HS-27A (cell line): ENCODE data around the gene EDIL3.

Experiments used
- DNase-seq: peaks from one replicate; pipeline ENCODE4 v3.0.0-alpha.2; 2012; ENCODE audit warnings: low read depth, missing footprints

The EDIL3 gene

DNA sequence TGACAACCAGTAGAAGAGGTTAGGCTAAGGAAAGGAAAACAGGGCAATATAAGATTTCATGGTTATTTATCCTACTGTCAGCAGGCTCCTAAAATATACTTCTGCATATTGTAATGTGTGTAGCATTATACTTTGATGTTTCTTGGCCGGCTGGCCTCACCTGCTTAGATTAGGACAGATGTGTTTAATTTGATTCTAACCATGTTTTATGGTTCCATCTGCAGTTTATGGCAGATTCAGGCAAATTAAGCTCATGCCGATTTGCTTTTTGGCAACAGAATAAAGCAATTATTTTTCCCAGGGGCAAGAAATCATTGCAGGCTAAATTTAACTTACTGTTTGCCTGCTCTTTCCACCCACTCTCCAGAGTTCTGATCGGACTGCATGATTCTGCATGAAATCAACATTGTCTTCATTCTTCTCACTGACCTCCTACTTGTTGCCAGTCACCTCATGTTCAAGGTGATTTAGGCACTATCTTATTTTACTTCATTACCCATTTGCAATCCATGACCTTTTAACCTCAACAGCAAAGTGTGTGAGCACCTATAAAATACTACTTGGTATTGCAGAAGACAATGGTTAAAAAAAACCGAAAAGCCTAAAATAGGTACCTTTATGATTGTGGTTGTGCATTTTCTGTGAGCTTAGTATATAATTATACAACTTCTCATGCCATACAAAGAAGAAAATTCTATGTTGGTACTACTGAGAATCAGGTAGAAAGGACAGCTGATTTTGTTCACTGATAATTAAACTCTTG, 125.2 kb downstream of the EDIL3 start:
- no peak for DNase-seq

GRCh38 chr5:84257061-84257460, 127.6 kb downstream of the EDIL3 start:
- DNase-seq, result no peak

DNA sequence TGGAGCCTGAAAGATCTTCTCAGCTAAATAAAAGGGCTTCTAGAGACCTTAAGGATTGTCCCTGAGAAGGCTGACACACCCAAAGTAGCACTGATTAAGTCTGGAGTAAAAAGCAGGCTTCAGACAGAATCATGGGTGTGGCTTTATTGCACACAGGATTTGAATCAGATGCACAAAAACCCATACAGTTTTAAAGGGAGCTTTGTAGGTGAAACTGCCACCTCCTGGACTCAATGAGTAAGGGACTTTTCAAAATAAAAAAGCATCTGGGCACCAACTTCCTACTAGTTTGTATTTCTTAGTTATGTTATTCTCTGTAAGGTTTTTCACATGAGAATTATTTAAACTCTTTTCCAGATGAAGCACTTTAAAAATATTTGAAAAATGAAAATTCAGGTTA, 129.4 kb downstream of the EDIL3 start:
- DNase-seq, result no peak

GRCh38 chr5:84253946-84254345, 130.7 kb downstream of the EDIL3 start:
- no peak for DNase-seq

- DNase-seq, result no peak
These were observed 133.2 kb downstream of the EDIL3 start for GRCh38 chr5:84251503-84251902.

- DNase-seq, result peak; percentile 77
These were observed 134.6 kb downstream of the EDIL3 start for GRCh38 chr5:84249918-84250630.

DNA sequence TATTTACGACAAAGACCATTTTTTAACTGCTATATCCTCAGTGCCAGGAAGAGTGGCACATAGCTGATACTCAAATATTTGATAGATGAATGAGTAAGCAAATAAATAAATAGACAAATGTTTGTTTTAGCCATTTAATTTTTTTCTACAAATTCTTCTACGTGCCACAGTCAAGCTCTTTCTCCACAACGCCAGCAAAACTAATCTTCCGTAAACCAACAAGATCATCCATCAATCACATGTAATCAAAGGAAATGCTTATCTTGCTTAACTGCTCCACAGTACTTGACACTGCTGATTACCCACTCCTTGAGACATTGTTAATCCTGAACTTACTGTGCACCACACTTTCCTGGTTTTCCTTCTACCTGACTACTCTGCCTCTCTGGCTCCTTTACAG, 136.7 kb downstream of the EDIL3 start:
- no peak for DNase-seq

GRCh38 chr5:84242286-84242685, 142.4 kb downstream of the EDIL3 start:
- DNase-seq, result peak; percentile 54

GRCh38 chr5:84239494-84239893, 145.2 kb downstream of the EDIL3 start:
- DNase-seq, result peak; percentile 33

GRCh38 chr5:84237126-84237525, 147.6 kb downstream of the EDIL3 start:
- no peak for DNase-seq

- no peak for DNase-seq
These were observed 153.2 kb downstream of the EDIL3 start for GRCh38 chr5:84231433-84231832.

DNA sequence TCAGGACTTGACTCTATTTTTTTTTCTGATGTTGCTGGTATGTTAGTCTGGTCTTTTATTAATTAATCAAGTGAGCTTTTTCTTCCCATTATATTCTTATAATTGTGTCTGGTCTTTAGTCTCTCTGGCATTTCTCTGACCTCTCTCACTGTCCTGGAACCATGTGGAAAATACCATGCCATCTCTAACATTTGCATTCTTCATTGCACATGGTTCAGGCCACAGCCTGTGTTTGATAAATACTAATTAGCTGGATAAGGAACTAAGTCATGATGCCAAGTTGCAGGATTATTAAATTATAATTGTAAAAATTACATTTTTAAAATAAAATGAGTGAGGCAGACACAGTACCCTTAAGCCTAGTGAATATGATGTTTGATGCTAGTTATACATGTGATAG, 155.6 kb downstream of the EDIL3 start:
- no peak for DNase-seq

- no peak for DNase-seq
These were observed 156.4 kb downstream of the EDIL3 start for GRCh38 chr5:84228266-84228665.

DNA sequence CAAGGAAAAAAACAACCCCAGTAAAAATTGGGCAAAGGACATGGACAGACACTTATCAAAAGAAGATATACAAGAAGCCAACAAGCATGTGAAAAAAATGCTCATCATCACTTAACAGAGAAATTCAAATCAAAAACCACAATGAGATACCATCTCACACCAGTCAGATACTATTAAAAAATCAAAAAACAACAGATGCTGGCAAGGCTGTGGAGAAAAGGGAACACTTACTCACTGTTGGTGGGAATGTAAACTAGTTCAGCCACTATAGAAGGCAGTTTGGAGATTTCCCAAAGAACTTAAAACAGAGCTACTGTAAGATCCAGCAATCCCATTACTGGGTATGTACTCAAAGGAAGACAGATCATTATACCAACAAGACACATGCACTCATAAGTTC, 157.4 kb downstream of the EDIL3 start:
- DNase-seq, result no peak

GRCh38 chr5:84218546-84218945, 166.1 kb downstream of the EDIL3 start:
- DNase-seq, result no peak

- DNase-seq, result no peak
These were observed 169.2 kb downstream of the EDIL3 start for GRCh38 chr5:84215521-84215920.

- no peak for DNase-seq
These were observed 170.8 kb downstream of the EDIL3 start for GRCh38 chr5:84213861-84214260.

GRCh38 chr5:84213212-84213611, 171.5 kb downstream of the EDIL3 start:
- no peak for DNase-seq

DNA sequence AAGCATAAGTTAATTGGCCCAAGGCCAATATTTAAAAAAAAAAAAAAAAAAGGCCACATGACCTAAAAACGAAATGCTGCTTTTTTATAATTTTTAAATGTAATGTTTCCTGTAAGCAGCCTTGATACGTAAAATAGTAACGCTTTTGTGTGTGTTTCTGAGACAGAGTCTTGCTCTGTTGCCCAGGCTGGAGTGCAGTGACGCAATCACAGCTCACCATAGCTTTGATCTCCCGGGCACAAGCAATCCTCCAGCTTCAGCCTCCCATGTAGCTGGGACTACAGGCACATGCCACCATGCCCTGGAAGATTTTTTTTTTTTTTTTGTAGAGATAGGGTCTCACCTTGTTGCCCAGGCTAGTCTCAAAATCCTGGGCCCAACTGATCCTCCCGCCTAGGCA, 179.9 kb downstream of the EDIL3 start:
- DNase-seq, result no peak

- DNase-seq, result no peak
These were observed 182.5 kb downstream of the EDIL3 start for GRCh38 chr5:84202136-84202535.

DNA sequence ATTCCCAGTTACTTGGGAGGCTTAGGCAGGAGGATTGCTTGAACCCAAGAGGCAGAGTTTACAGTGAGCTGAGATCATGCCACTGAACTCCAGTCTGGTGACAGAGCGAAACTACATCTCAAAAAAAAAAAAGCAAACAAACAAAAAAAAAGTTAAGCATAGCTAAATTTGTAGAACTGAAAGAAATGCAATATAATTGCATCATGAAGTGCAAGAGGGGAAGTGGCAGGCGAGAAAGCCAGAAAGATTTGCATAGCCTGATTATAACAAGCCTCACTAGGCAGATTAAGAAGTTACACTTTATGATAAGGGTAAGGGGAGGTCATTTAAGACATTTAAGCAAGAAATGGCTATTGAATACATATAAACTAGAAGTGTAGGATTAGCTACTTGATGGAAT, 187.1 kb downstream of the EDIL3 start:
- no peak for DNase-seq

DNA sequence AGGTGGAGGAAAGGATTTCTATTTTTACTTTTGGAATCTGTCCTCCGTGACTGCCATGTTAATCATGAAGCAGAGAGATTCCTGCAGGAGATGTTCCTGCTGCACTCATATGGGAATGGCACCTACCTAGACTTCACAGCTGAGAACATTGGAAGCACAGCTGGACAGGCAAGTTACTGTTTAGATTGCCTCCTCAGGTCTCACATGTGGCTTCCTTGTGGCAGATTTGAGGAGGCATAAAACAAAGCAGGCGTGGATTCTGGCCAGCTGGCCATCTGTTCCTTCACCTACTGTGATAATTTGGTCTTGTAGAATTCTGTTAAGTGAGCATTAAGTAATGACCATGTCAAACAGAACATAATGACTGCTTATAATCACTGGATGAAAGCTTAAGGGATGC, 193.4 kb downstream of the EDIL3 start:
- DNase-seq, result no peak

DNA sequence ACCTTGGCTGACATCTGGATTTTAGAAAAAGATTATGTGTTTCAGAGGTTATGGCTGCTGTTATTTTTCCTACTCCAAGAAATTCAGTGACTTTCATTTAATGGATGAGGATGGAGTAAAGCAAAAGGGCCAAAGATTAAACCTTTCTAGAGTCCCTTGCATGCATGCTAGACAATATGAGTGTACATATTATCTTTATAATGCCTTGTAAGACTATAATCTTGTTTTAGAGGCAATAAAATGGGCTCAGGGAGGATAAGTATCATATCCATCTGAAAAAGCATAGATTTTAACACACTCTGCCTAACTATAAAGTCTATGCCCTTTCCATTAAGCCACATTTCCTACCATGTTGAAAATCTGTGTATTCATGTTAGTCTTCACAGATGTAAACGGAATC, 199.8 kb downstream of the EDIL3 start:
- no peak for DNase-seq

- DNase-seq, result no peak
These were observed 203.6 kb downstream of the EDIL3 start for GRCh38 chr5:84181093-84181492.
